Upper lobe of left lung (tissue), 4 donors: ENCODE data around the gene ADH6.

Experiments used
- CTCF ChIP-seq, 6 experiments: fragments of 450-650 bp in 4 of 6; fragments of 200-600 bp in 2 of 6; sonication (generic) in 2 of 6; IDR thresholded peaks; one replicate each; pipeline ENCODE4 v1.5.1; 2016 to 2019; ENCODE audit warnings: antibody characterized with exemption in 6 of 6
- POLR2A ChIP-seq, 4 donors: fragments of 450-650 bp; IDR thresholded peaks; one replicate each; pipeline ENCODE4 v1.5.1; 2016 to 2017; ENCODE audit warnings: antibody characterized with exemption in 4 of 4, mild to moderate bottlenecking in 2 of 4

- no peak for TF ChIP-seq CTCF (IDR thresholded peaks at IDR 0.05)
- TF ChIP-seq POLR2A (IDR thresholded peaks at IDR 0.05): no peak
These were observed 9.4 kb downstream of the ADH6 start for GRCh38 chr4:99209671-99210070.
